IMR-90 (cell line): ENCODE measurements around the gene CWC27. TPM values are rescaled to one million over a fixed set of nuclear protein-coding genes. Genes with fewer than 3 reads are reported as not detected.

Experiments used
- ATAC-seq: fragments of 200-7000 bp; cut with Tn5 transposase; 2 replicates; pipeline ENCODE4 v1.9.1; 2020; ENCODE audit warnings: low read depth, mild to moderate bottlenecking, moderate library complexity
- BruUV-seq: library from RNA; stranded (reverse); fragments of 400-500 nt; replicated peaks from 2 replicates; lab custom pipeline; 2021; lab: Mats Ljungman, UMichigan
- CTCF ChIA-PET: fragments of 300-600 bp; formaldehyde crosslinking; extraction: SDS; loops from one replicate; lab custom pipeline; 2021; ENCODE audit warnings: antibody characterized with exemption; lab: Yijun Ruan, JAX
- POLR2A ChIA-PET: fragments of 300-600 bp; sonication (Branson Sonifier 250); formaldehyde crosslinking; loops from one replicate; lab custom pipeline; 2022; ENCODE audit warnings: antibody characterized with exemption; ENCODE audit not compliant: unreplicated experiment; lab: Charles Lee
- DNase-seq: peaks from one replicate; pipeline ENCODE4 v3.0.0; 2013
- H2AFZ ChIP-seq: replicated peaks from 2 replicates; pipeline ENCODE3; 2013; ENCODE audit warnings: low read length, mild to moderate bottlenecking; ENCODE audit not compliant: poor library complexity
- H2AK5ac ChIP-seq: 2 replicates; pipeline ENCODE4 v1.6.1; 2013; ENCODE audit warnings: low read depth, low read length, inconsistent platforms
- H2AK9ac ChIP-seq: replicated peaks from 2 replicates; pipeline ENCODE3; 2013; ENCODE audit warnings: mild to moderate bottlenecking, low read depth, low read length, moderate library complexity; ENCODE audit not compliant: poor library complexity
- H2BK120ac ChIP-seq: 2 replicates; pipeline ENCODE4 v1.6.1; 2013; ENCODE audit warnings: low read depth, low read length, inconsistent platforms
- H2BK15ac ChIP-seq: 3 replicates; pipeline ENCODE4 v1.6.1; 2013; ENCODE audit warnings: low read depth, low read length, inconsistent platforms
- H2BK20ac ChIP-seq: 2 replicates; pipeline ENCODE4 v1.6.1; 2013; ENCODE audit warnings: low read depth, mild to moderate bottlenecking, inconsistent platforms, low read length, moderate library complexity
- H2BK5ac ChIP-seq: 2 replicates; pipeline ENCODE4 v1.6.1; 2013; ENCODE audit warnings: mild to moderate bottlenecking, low read depth, low read length, inconsistent platforms; ENCODE audit not compliant: poor library complexity, severe bottlenecking
- H3K14ac ChIP-seq: replicated peaks from 2 replicates; pipeline ENCODE4 v1.6.1; 2013; ENCODE audit warnings: low read depth, low read length, inconsistent platforms
- H3K18ac ChIP-seq: 2 replicates; pipeline ENCODE4 v1.6.1; 2013; ENCODE audit warnings: low read depth, low read length, control low read depth
- H3K23ac ChIP-seq: 2 replicates; pipeline ENCODE4 v1.6.1; 2013; ENCODE audit warnings: low read depth, low read length, inconsistent platforms
- H3K27ac ChIP-seq: 2 replicates; pipeline ENCODE4 v1.5.1; 2013; ENCODE audit warnings: mild to moderate bottlenecking, control low read depth, low read length; ENCODE audit not compliant: insufficient read depth
- H3K27me3 ChIP-seq: 2 replicates; pipeline ENCODE4 v1.6.1; 2013; ENCODE audit warnings: low read length; ENCODE audit not compliant: control insufficient read depth, insufficient read depth
- H3K36me3 ChIP-seq: 2 replicates; pipeline ENCODE4 v1.6.1; 2013; ENCODE audit warnings: low read length, mixed read lengths; ENCODE audit not compliant: control insufficient read depth, insufficient read depth
- H3K4ac ChIP-seq: 2 replicates; pipeline ENCODE4 v1.6.1; 2013; ENCODE audit warnings: low read depth, low read length, inconsistent platforms
- H3K4me1 ChIP-seq: 2 replicates; pipeline ENCODE4 v1.6.1; 2013; ENCODE audit warnings: low read length, mixed read lengths; ENCODE audit not compliant: control insufficient read depth, insufficient read depth
- H3K4me2 ChIP-seq: 2 replicates; pipeline ENCODE4 v1.6.1; 2013; ENCODE audit warnings: low read depth, mild to moderate bottlenecking, control low read depth, low read length, moderate library complexity
- H3K4me3 ChIP-seq: 2 replicates; pipeline ENCODE4 v1.5.1; 2013; ENCODE audit warnings: low read depth, mild to moderate bottlenecking, control low read depth, low read length, moderate library complexity; ENCODE audit not compliant: insufficient read depth
- H3K56ac ChIP-seq: 2 replicates; pipeline ENCODE4 v1.6.1; 2013; ENCODE audit warnings: low read length, inconsistent platforms; ENCODE audit not compliant: insufficient read depth; ENCODE audit errors: extremely low read depth
- H3K79me1 ChIP-seq, 2 experiments: 2 replicates each; pipeline ENCODE4 v1.6.1; 2013; ENCODE audit warnings: low read length in 2 of 2, inconsistent platforms in 1 of 2, low read depth in 1 of 2
- H3K9ac ChIP-seq: 2 replicates; pipeline ENCODE4 v1.6.1; 2013; ENCODE audit warnings: low read depth, low read length, control low read depth
- H3K9me1 ChIP-seq: 2 replicates; pipeline ENCODE4 v1.6.1; 2013; ENCODE audit warnings: low read length, inconsistent platforms; ENCODE audit not compliant: insufficient read depth
- H3K9me3 ChIP-seq: 2 replicates; pipeline ENCODE4 v1.6.1; 2013; ENCODE audit warnings: low read length; ENCODE audit not compliant: control insufficient read depth, insufficient read depth
- H4K20me1 ChIP-seq: 2 replicates; pipeline ENCODE4 v1.6.1; 2013; ENCODE audit warnings: low read length, inconsistent platforms; ENCODE audit not compliant: insufficient read depth
- H4K5ac ChIP-seq: 2 replicates; pipeline ENCODE4 v1.6.1; 2013; ENCODE audit warnings: mild to moderate bottlenecking, low read depth, low read length, control low read depth
- H4K8ac ChIP-seq, 2 experiments: 2 replicates each; pipeline ENCODE4 v1.6.1; 2013; ENCODE audit warnings: low read depth in 2 of 2, low read length in 2 of 2, control low read depth in 1 of 2, inconsistent platforms in 1 of 2
- H4K91ac ChIP-seq: 2 replicates; pipeline ENCODE4 v1.6.1; 2013; ENCODE audit warnings: low read depth, low read length, inconsistent platforms; ENCODE audit not compliant: insufficient read depth
- BHLHE40 ChIP-seq: fragments of 150-350 bp; IDR thresholded peaks from 2 replicates; pipeline ENCODE4 v1.6.1; 2016; ENCODE audit warnings: mild to moderate bottlenecking, low read depth, low read length
- CEBPB ChIP-seq: IDR thresholded peaks from 2 replicates; pipeline ENCODE4 v1.6.1; 2012; ENCODE audit warnings: low read depth, low read length, improper control_type of control experiment
- CHD1 ChIP-seq: IDR thresholded peaks from 2 replicates; pipeline ENCODE4 v1.6.1; 2012; ENCODE audit warnings: low read depth, low read length, improper control_type of control experiment
- CTCF ChIP-seq: conservative IDR thresholded peaks from 2 replicates; pipeline ENCODE4 v1.5.1; 2012; ENCODE audit warnings: mild to moderate bottlenecking, low read depth, low read length, improper control_type of control experiment
- ELK1 ChIP-seq: fragments of 150-350 bp; IDR thresholded peaks from 2 replicates; pipeline ENCODE4 v1.6.1; 2016; ENCODE audit warnings: low read depth, mild to moderate bottlenecking, low read length, moderate library complexity, borderline replicate concordance
- MAZ ChIP-seq: IDR thresholded peaks from 2 replicates; pipeline ENCODE4 v1.6.1; 2012; ENCODE audit warnings: low read depth, mild to moderate bottlenecking, low read length, improper control_type of control experiment, moderate library complexity, borderline replicate concordance
- MXI1 ChIP-seq: IDR thresholded peaks from 2 replicates; pipeline ENCODE4 v1.6.1; 2012; ENCODE audit warnings: low read depth, mild to moderate bottlenecking, low read length, moderate library complexity, borderline replicate concordance
- NFE2L2 ChIP-seq: fragments of 150-350 bp; IDR thresholded peaks from 2 replicates; pipeline ENCODE4 v1.6.1; 2016; ENCODE audit warnings: low read depth, mild to moderate bottlenecking, low read length
- POLR2A ChIP-seq: IDR thresholded peaks from 2 replicates; pipeline ENCODE4 v1.6.1; 2012; ENCODE audit warnings: mild to moderate bottlenecking, low read depth, low read length
- RCOR1 ChIP-seq: IDR thresholded peaks from 2 replicates; pipeline ENCODE4 v1.6.1; 2012; ENCODE audit warnings: mild to moderate bottlenecking, low read length, improper control_type of control experiment; ENCODE audit not compliant: insufficient replicate concordance
- SMC3 ChIP-seq: fragments of 150-350 bp; IDR thresholded peaks from 2 replicates; pipeline ENCODE4 v1.6.1; 2016; ENCODE audit warnings: low read depth, mild to moderate bottlenecking, antibody characterized with exemption, low read length, moderate library complexity
- USF2 ChIP-seq: fragments of 150-350 bp; IDR thresholded peaks from 2 replicates; pipeline ENCODE4 v1.6.1; 2017; ENCODE audit warnings: mild to moderate bottlenecking, antibody characterized with exemption, low read length, low read depth
- dilution Hi-C: fragments of 300-500 bp; cut with HindIII; formaldehyde crosslinking; loops from one replicate; pipeline ENCODE4 v1.14.3; 2018; ENCODE audit warnings: low sequenced_read_pairs; ENCODE audit not compliant: unreplicated experiment
- in situ Hi-C: fragments of 300-500 bp; cut with MboI; formaldehyde crosslinking; loops from 3 replicates; pipeline ENCODE4 v1.14.3; 2019; ENCODE audit warnings: low sequenced_read_pairs, inconsistent platforms, mixed read lengths
- intact Hi-C: fragments of 100-400 bp; cut with micrococcal nuclease; formaldehyde crosslinking; loops from 2 replicates; pipeline ENCODE4 v1.10.0; 2022
- polyA plus RNA-seq, 3 experiments: library from polyadenylated mRNA; depleted of rRNA; stranded (reverse); fragments of >200 nt; gene quantifications; 2 replicates each; pipeline ENCODE4 v1.2.3, GENCODE V29; 2012; ENCODE audit warnings: low replicate concordance in 1 of 3
- total RNA-seq: library from RNA; depleted of rRNA; stranded (reverse); fragments of >200 nt; gene quantifications from 2 replicates; pipeline ENCODE4 v1.2.3, GENCODE V29; 2012

Gene CWC27
- total and polyA plus RNA-seq, 2 of the 4 experiments (the other 2 are of a cell fraction): 13.3 to 17.1 TPM

- no peaks in the 10 kb centered on the region for H3K27me3 ChIP-seq
- H3K23ac ChIP-seq: no peak overlapping the region
- H4K8ac ChIP-seq: no peak overlapping the region
- H3K9me3 ChIP-seq: no peaks in the 10 kb centered on the region
- in situ Hi-C loops (no loop called here), dilution Hi-C loops (no loop called here), intact Hi-C loops (no loop called here)
- no peaks in the 10 kb centered on the region for H3K4me1 ChIP-seq
- no peak overlapping the region for H2AK5ac ChIP-seq
- H3K4ac ChIP-seq: no peak overlapping the region
- ChIA-PET CTCF (no interaction called here), POLR2A (no interaction called here)
- H2BK5ac ChIP-seq: no peak overlapping the region
- no peaks in the 10 kb centered on the region for H4K20me1 ChIP-seq
- H3K79me1 ChIP-seq: peaks cover 20 to 27% of the 10 kb centered on the region in 2 experiments
- H4K91ac ChIP-seq: no peak overlapping the region
- no peak overlapping the region for H3K14ac ChIP-seq
- no peak overlapping the region for H2AK9ac ChIP-seq
- no peak overlapping the region for H2AFZ ChIP-seq
- no peak overlapping the region for H2BK20ac ChIP-seq
- H3K56ac ChIP-seq: no peak overlapping the region
- H2BK120ac ChIP-seq: no peak overlapping the region
- no peak overlapping the region for H3K27ac ChIP-seq
- H3K18ac ChIP-seq: no peak overlapping the region
- H3K4me2 ChIP-seq: no peak overlapping the region
- no peak overlapping the region for H3K4me3 ChIP-seq
- no peak overlapping the region for H2BK15ac ChIP-seq
- no peak for TF ChIP-seq RCOR1
- no peak for TF ChIP-seq USF2
- TF ChIP-seq BHLHE40: no peak
- TF ChIP-seq CEBPB: no peak
- TF ChIP-seq CHD1: no peak
- no peak for TF ChIP-seq SMC3
- TF ChIP-seq CTCF: no peak
- no peak for TF ChIP-seq MAZ
- TF ChIP-seq POLR2A: no peak
- no peak for TF ChIP-seq ELK1
- no peak for TF ChIP-seq MXI1
- no peak for TF ChIP-seq NFE2L2
- DNase-seq (peak; percentile 37), ATAC-seq (peak; percentile 56)
- no peak overlapping the region for H4K5ac ChIP-seq
- no peak overlapping the region for H3K9ac ChIP-seq
- H3K36me3 ChIP-seq: peaks cover 5% of the 10 kb centered on the region
- no TSS peak for BruUV-seq
- peaks cover 3% of the 10 kb centered on the region for H3K9me1 ChIP-seq
Observed at GRCh38 chr5:64742821-64743220, 25.9 kb upstream of the CWC27 start.
